HG03196 (cell line): ENCODE measurements around the gene L1CAM.

Experiments
- ATAC-seq: cut with Tn5 transposase; IDR thresholded peaks from one replicate; pipeline ENCODE4 v1.9.1; 2021; ENCODE audit not compliant: unreplicated experiment

Gene L1CAM

GRCh38 chrX:153812220-153812619 lies 73.8 kb downstream of the L1CAM start:
- no peak for ATAC-seq
